GM23248 (cell line): ENCODE measurements around the gene ZDHHC23. TPM values are rescaled to one million over a fixed set of nuclear protein-coding genes. Genes with fewer than 3 reads are reported as not detected.

Experiments
- DNase-seq: peaks from one replicate; pipeline ENCODE4 v3.0.0-alpha.2; 2015
- H2AFZ ChIP-seq: fragments of 200-600 bp; sonication (generic); 2 replicates; pipeline ENCODE4 v1.6.1; 2016; ENCODE audit warnings: antibody characterized with exemption
- H3F3A ChIP-seq: fragments of 200-600 bp; sonication (generic); 2 replicates; pipeline ENCODE4 v1.6.1; 2016; ENCODE audit warnings: mild to moderate bottlenecking, antibody characterized with exemption, mixed run types; ENCODE audit not compliant: insufficient read depth
- H3K27ac ChIP-seq: fragments of 200-600 bp; sonication (generic); 2 replicates; pipeline ENCODE4 v1.5.1; 2016; ENCODE audit warnings: mild to moderate bottlenecking
- H3K27me3 ChIP-seq: fragments of 200-600 bp; sonication (generic); replicated peaks from 2 replicates; pipeline ENCODE4 v1.6.1; 2016; ENCODE audit warnings: mild to moderate bottlenecking; ENCODE audit not compliant: insufficient read depth
- H3K36me3 ChIP-seq: fragments of 200-600 bp; sonication (generic); 2 replicates; pipeline ENCODE4 v1.6.1; 2016; ENCODE audit warnings: low read depth, mild to moderate bottlenecking
- H3K4me1 ChIP-seq: fragments of 200-600 bp; sonication (generic); 2 replicates; pipeline ENCODE4 v1.6.1; 2016; ENCODE audit warnings: mild to moderate bottlenecking; ENCODE audit not compliant: insufficient read depth
- H3K4me2 ChIP-seq: fragments of 200-600 bp; sonication (generic); one replicate; pipeline ENCODE4 v1.6.1; 2016; ENCODE audit warnings: mild to moderate bottlenecking; ENCODE audit not compliant: unreplicated experiment
- H3K4me3 ChIP-seq: fragments of 200-600 bp; sonication (generic); 2 replicates; pipeline ENCODE4 v1.5.1; 2016; ENCODE audit warnings: mild to moderate bottlenecking
- H3K79me2 ChIP-seq: fragments of 200-600 bp; sonication (generic); 2 replicates; pipeline ENCODE4 v1.6.1; 2016; ENCODE audit warnings: mild to moderate bottlenecking; ENCODE audit not compliant: insufficient read depth
- H3K9ac ChIP-seq: fragments of 200-600 bp; sonication (generic); 2 replicates; pipeline ENCODE4 v1.6.1; 2016; ENCODE audit warnings: mild to moderate bottlenecking
- H3K9me2 ChIP-seq: fragments of 200-600 bp; sonication (generic); 2 replicates; pipeline ENCODE4 v1.6.1; 2016; ENCODE audit warnings: mixed run types, mild to moderate bottlenecking, moderate library complexity; ENCODE audit not compliant: insufficient read depth
- H3K9me3 ChIP-seq: fragments of 200-600 bp; sonication (generic); one replicate; pipeline ENCODE4 v1.6.1; 2017; ENCODE audit warnings: low read depth
- H4K20me1 ChIP-seq: fragments of 200-600 bp; sonication (generic); 2 replicates; pipeline ENCODE4 v1.6.0; 2016; ENCODE audit not compliant: insufficient read depth
- EZH2 ChIP-seq: fragments of 200-600 bp; sonication (generic); IDR thresholded peaks from 2 replicates; pipeline ENCODE4 v1.6.1; 2018; ENCODE audit warnings: antibody characterized with exemption, mild to moderate bottlenecking; ENCODE audit not compliant: insufficient read depth, poor library complexity, severe bottlenecking
- EZH2phosphoT487 ChIP-seq: fragments of 200-600 bp; sonication (generic); IDR thresholded peaks from 2 replicates; pipeline ENCODE4 v1.6.1; 2018; ENCODE audit warnings: antibody characterized with exemption, moderate library complexity, mild to moderate bottlenecking, low read depth; ENCODE audit not compliant: insufficient read depth
- WGBS, 2 experiments: methylation state at CpG; one replicate each; pipeline ENCODE4 v1.1.6; 2015 to 2017; ENCODE audit warnings: low lambda C conversion rate in 2 of 2, low coverage in 1 of 2; ENCODE audit errors: missing lambda C conversion rate in 2 of 2; 5-methylcytosine and 5-hydroxymethylcytosine counted together
- in situ Hi-C: fragments of 300-500 bp; cut with MboI; formaldehyde crosslinking; loops from 2 replicates; pipeline ENCODE4 v1.15.0; 2020
- polyA plus RNA-seq: library from polyadenylated mRNA; unstranded; fragments of >200 nt; fragmentation: Nextera tagmentation; extraction: Ambion mirVana; gene quantifications from 2 replicates; pipeline ENCODE4 v1.2.1, GENCODE V29; 2016
- total RNA-seq: library from RNA; depleted of rRNA; stranded (reverse); fragments of >200 nt; shearing (Covaris generic); gene quantifications from 2 replicates; pipeline ENCODE4 v1.2.3, GENCODE V29; 2014

ZDHHC23 gene
- total and polyA plus RNA-seq, 2 experiments from 2014 or later = 0.40 to 1.6 TPM

- H3F3A ChIP-seq = no peaks in the 10 kb centered on the region
- peaks cover 3% of the 10 kb centered on the region for H3K9me3 ChIP-seq
- DNase-seq = no peak
- no peak overlapping the region for H3K27ac ChIP-seq
- H2AFZ ChIP-seq = no peak overlapping the region
- in situ Hi-C loops = no loop called here
- no peaks in the 10 kb centered on the region for H4K20me1 ChIP-seq
- WGBS, 2 experiments = 84 to 85% methylated on average over 4 of the region's 4 CpGs
- H3K27me3 ChIP-seq = no peaks in the 10 kb centered on the region
- H3K4me3 ChIP-seq = no peak overlapping the region
- no peaks in the 10 kb centered on the region for H3K79me2 ChIP-seq
- H3K9ac ChIP-seq = no peak overlapping the region
- H3K36me3 ChIP-seq = peaks cover 7% of the 10 kb centered on the region; the same call in 1 of the 2 replicates
- TF ChIP-seq EZH2 (no peak), EZH2phosphoT487 (no peak)
- H3K4me1 ChIP-seq = no peaks in the 10 kb centered on the region
- no peaks in the 10 kb centered on the region for H3K9me2 ChIP-seq
- H3K4me2 ChIP-seq = no peak overlapping the region
These were observed 30.0 kb downstream of the ZDHHC23 start for GRCh38 chr3:113977822-113978221.

- peaks cover 4% of the 10 kb centered on the region for H3K36me3 ChIP-seq
- in situ Hi-C loops = no loop called here
These were observed 32.1 kb downstream of the ZDHHC23 start for GRCh38 chr3:113979916-113980315.

GRCh38 chr3:113981803-113982202 lies 34.0 kb downstream of the ZDHHC23 start:
- in situ Hi-C loops = no loop called here
- no peak overlapping the region for H3K9ac ChIP-seq
- no peaks in the 10 kb centered on the region for H3K9me3 ChIP-seq
- no peaks in the 10 kb centered on the region for H3K4me1 ChIP-seq
- no peaks in the 10 kb centered on the region for H3F3A ChIP-seq
- H3K9me2 ChIP-seq = no peaks in the 10 kb centered on the region
- H2AFZ ChIP-seq = no peak overlapping the region
- H3K4me2 ChIP-seq = no peak overlapping the region
- H3K4me3 ChIP-seq = no peak overlapping the region
- H4K20me1 ChIP-seq = no peaks in the 10 kb centered on the region
- no peak for DNase-seq
- no peak for TF ChIP-seq EZH2phosphoT487
- H3K27me3 ChIP-seq = no peaks in the 10 kb centered on the region
- H3K36me3 ChIP-seq = peaks cover 4% of the 10 kb centered on the region
- no peak overlapping the region for H3K27ac ChIP-seq
- no peaks in the 10 kb centered on the region for H3K79me2 ChIP-seq

More at GRCh38 chr3:113979916-113980315, 32.1 kb downstream of the ZDHHC23 start:
- Histone ChIP-seq H3K27ac (no peak overlapping the region), H3K9me3 (no peaks in the 10 kb centered on the region), H3K4me1 (no peaks in the 10 kb centered on the region), H3K27me3 (no peaks in the 10 kb centered on the region), H3K9ac (no peak overlapping the region), H2AFZ (no peak overlapping the region), H3K9me2 (no peaks in the 10 kb centered on the region), H4K20me1 (no peaks in the 10 kb centered on the region), H3F3A (no peaks in the 10 kb centered on the region), H3K4me3 (no peak overlapping the region), H3K4me2 (no peak overlapping the region), H3K79me2 (no peaks in the 10 kb centered on the region)
- TF ChIP-seq EZH2 (no peak), EZH2phosphoT487 (no peak)
- WGBS, 2 experiments = 89 to 96% methylated on average over 1 of the region's 1 CpG
- DNase-seq = no peak

GRCh38 chr3:113983544-113983943 lies 35.7 kb downstream of the ZDHHC23 start:
- Histone ChIP-seq H2AFZ (no peak overlapping the region), H3K4me3 (no peak overlapping the region), H3K4me2 (no peak overlapping the region), H3K79me2 (no peaks in the 10 kb centered on the region), H3K9me3 (no peaks in the 10 kb centered on the region), H4K20me1 (no peaks in the 10 kb centered on the region), H3K27me3 (no peaks in the 10 kb centered on the region), H3F3A (no peaks in the 10 kb centered on the region), H3K27ac (no peak overlapping the region), H3K36me3 (peaks cover 4% of the 10 kb centered on the region), H3K4me1 (no peaks in the 10 kb centered on the region), H3K9ac (no peak overlapping the region), H3K9me2 (no peaks in the 10 kb centered on the region)
- in situ Hi-C loops = no loop called here
- TF ChIP-seq EZH2phosphoT487 = no peak
- no peak for TF ChIP-seq EZH2
- WGBS, 2 experiments = 96 to 97% methylated on average over 3 of the region's 3 CpGs
- DNase-seq = no peak

DNA sequence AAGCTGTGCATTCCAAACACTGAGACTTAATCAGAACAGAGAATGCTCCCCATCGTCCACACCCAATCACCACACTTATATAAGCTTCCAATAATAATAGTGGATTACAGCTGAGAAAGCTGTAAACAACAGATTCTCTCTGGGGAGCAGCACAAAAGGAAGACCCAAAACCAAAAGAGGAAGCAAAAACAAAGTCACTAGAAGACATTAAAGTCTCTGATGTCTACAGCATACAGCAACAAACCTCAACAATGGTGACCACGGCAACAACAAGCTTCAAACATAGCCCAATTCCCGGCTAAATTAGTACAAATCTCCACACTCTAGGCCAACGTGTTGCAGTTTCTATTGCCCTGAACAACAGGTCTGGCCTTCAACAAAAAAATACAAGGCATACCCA lies 37.7 kb downstream of the ZDHHC23 start:
- in situ Hi-C loops = no loop called here

More for the DNA sequence above, 37.7 kb downstream of the ZDHHC23 start:
- H2AFZ ChIP-seq = no peak overlapping the region
- H3K36me3 ChIP-seq = no peaks in the 10 kb centered on the region; the same call in none of the 2 replicates
- H4K20me1 ChIP-seq = no peaks in the 10 kb centered on the region
- H3K27ac ChIP-seq = no peak overlapping the region
- no peaks in the 10 kb centered on the region for H3K9me3 ChIP-seq
- H3K4me1 ChIP-seq = no peaks in the 10 kb centered on the region
- no peaks in the 10 kb centered on the region for H3K79me2 ChIP-seq
- no peak for DNase-seq
- 54 to 69% methylated on average over 4 of the region's 4 CpGs for WGBS, 2 experiments
- H3K9me2 ChIP-seq = no peaks in the 10 kb centered on the region
- no peak overlapping the region for H3K9ac ChIP-seq
- H3K4me2 ChIP-seq = no peak overlapping the region
- H3K4me3 ChIP-seq = no peak overlapping the region
- H3K27me3 ChIP-seq = no peaks in the 10 kb centered on the region
- no peak for TF ChIP-seq EZH2phosphoT487
- no peak for TF ChIP-seq EZH2
- no peaks in the 10 kb centered on the region for H3F3A ChIP-seq
